GM18511 (cell line): Measurements from ENCODE around the gene TPRKB.
A peak's percentile ranks its signal among the peaks of the same experiment; 100 is the strongest.
"Not testable (repeated sequence)": the region's sequence is repeated elsewhere in the genome, so short reads cannot be mapped to it uniquely, and the experiment has no call there.

Source experiments
- ATAC-seq: cut with Tn5 transposase; IDR thresholded peaks from one replicate; pipeline ENCODE4 v1.9.1; 2021; ENCODE audit warnings: mild to moderate bottlenecking, moderate library complexity; ENCODE audit not compliant: unreplicated experiment

TPRKB gene

GRCh38 chr2:73736855-73737779 is at the start of gene TPRKB:
Gene TPRKB, minus strand, starts transcription at chr2:73737345. Its CDS starts 2,776 bp downstream, at chr2:73734569.
- peak; percentile 99 for ATAC-seq

- ATAC-seq: not testable (repeated sequence)
These were observed 46.7 kb upstream of the TPRKB start, which contains the start of gene C2orf78 for GRCh38 chr2:73783883-73784282. Gene C2orf78, plus strand, starts transcription at chr2:73784183. Its CDS starts 127 bp downstream, at chr2:73784310.

GRCh38 chr2:73783402-73783801 is 46.3 kb upstream of the TPRKB start:
- ATAC-seq: not testable (repeated sequence)

GRCh38 chr2:73780237-73780582 is 43.1 kb upstream of the TPRKB start:
- no peak for ATAC-seq

- ATAC-seq: peak; percentile 99
These were observed 42.5 kb upstream of the TPRKB start, which contains the start of gene DUSP11 for GRCh38 chr2:73779467-73780236. Gene DUSP11, minus strand, starts transcription at chr2:73780103. Its CDS starts 129 bp downstream, at chr2:73779974.

GRCh38 chr2:73778867-73779466 is 41.8 kb upstream of the TPRKB start:
- not testable (repeated sequence) for ATAC-seq

- no peak for ATAC-seq
These were observed 39.8 kb upstream of the TPRKB start for GRCh38 chr2:73776869-73777519.

- no peak for ATAC-seq
These were observed 39.2 kb upstream of the TPRKB start for GRCh38 chr2:73776381-73776780.

GRCh38 chr2:73772819-73773218 is 35.7 kb upstream of the TPRKB start:
- ATAC-seq: no peak

- ATAC-seq: no peak
These were observed 33.6 kb upstream of the TPRKB start for GRCh38 chr2:73770725-73771124.

GRCh38 chr2:73766994-73767393 is 29.8 kb upstream of the TPRKB start:
- ATAC-seq: no peak

- ATAC-seq: no peak
These were observed 29.2 kb upstream of the TPRKB start for GRCh38 chr2:73766349-73766748.

- ATAC-seq: no peak
These were observed 27.8 kb upstream of the TPRKB start for GRCh38 chr2:73764945-73765344.

- no peak for ATAC-seq
These were observed 25.4 kb upstream of the TPRKB start for GRCh38 chr2:73762571-73762970.

GRCh38 chr2:73759904-73760303 is 22.8 kb upstream of the TPRKB start:
- ATAC-seq: no peak

GRCh38 chr2:73759285-73759764 is 22.2 kb upstream of the TPRKB start:
- ATAC-seq: no peak

GRCh38 chr2:73754332-73754731 is 17.2 kb upstream of the TPRKB start:
- not testable (repeated sequence) for ATAC-seq

- no peak for ATAC-seq
These were observed 12.2 kb upstream of the TPRKB start for GRCh38 chr2:73749314-73749713.

- no peak for ATAC-seq
These were observed 9.7 kb upstream of the TPRKB start for GRCh38 chr2:73746877-73747208.

GRCh38 chr2:73746015-73746876 is 9.1 kb upstream of the TPRKB start:
- no peak for ATAC-seq
